ENCODE results near the gene SAMD5. TPM values are rescaled to one million over a fixed set of nuclear protein-coding genes. Genes with fewer than 3 reads are reported as not detected.

The SAMD5 gene
- total RNA-seq, 1 donor, result 1.1 TPM

DNA sequence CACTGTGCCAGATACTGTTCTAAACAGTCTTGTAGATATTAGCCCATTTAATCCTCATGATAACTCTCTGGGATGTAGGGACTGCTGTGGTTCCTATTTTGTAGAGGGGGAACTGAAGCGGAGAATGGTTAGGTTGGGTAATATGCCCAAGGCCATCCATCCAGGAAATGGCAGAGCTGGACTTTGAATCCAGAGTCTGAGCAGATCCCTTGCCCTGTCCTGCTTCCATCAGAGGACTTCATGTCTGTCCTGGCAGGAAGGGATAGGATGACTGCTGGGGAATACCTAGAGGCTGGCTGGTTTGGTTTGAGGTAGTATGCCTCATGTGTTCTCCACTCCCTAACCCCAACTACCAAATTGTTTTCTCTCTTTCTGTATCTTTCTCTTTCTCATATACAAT lies 44.6 kb downstream of the SAMD5 start:
- TF ChIP-seq, protein P1, sequence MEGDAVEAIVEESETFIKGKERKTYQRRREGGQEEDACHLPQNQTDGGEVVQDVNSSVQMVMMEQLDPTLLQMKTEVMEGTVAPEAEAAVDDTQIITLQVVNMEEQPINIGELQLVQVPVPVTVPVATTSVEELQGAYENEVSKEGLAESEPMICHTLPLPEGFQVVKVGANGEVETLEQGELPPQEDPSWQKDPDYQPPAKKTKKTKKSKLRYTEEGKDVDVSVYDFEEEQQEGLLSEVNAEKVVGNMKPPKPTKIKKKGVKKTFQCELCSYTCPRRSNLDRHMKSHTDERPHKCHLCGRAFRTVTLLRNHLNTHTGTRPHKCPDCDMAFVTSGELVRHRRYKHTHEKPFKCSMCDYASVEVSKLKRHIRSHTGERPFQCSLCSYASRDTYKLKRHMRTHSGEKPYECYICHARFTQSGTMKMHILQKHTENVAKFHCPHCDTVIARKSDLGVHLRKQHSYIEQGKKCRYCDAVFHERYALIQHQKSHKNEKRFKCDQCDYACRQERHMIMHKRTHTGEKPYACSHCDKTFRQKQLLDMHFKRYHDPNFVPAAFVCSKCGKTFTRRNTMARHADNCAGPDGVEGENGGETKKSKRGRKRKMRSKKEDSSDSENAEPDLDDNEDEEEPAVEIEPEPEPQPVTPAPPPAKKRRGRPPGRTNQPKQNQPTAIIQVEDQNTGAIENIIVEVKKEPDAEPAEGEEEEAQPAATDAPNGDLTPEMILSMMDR (IDR thresholded peaks at IDR 0.05; ENCODE audit: extremely low read depth, low read depth, low read length), result no peak
- Histone ChIP-seq H2AFZ (ENCODE audit: low read length) (no peak overlapping the region), H3K4me2 (ENCODE audit: insufficient read depth, low read length) (no peak overlapping the region)

DNA sequence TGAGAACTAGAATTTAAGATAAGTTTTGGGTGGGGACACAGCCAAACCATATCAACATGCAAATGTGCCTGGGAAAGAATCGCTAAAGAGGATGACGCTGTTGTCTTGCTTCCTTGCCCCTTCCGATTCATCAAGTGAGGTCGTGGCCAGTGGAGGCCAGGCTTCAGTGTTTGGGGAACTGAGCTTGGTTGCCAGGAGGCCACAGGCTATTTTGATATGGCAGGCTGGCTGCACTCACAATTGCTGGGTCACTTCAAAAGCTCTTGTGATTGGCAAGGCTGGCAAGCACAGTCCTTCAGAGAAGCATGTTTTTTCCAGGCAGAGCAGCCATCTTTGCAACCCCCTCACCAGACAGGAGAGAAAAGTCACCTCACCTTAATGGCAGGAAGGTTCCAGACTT lies 45.8 kb downstream of the SAMD5 start:
- Histone ChIP-seq H3K36me3 (ENCODE audit: insufficient read depth, low read length) (no peaks in the 10 kb centered on the region), H3K4me1 (ENCODE audit: insufficient read depth, low read length) (no peaks in the 10 kb centered on the region), H3K4me2 (ENCODE audit: insufficient read depth, low read length) (no peak overlapping the region), H3K4me3 (ENCODE audit: insufficient read depth, low read length) (no peak overlapping the region), H3K9me3 (ENCODE audit: low read depth, low read length) (no peaks in the 10 kb centered on the region), H3K27me3 (ENCODE audit: insufficient read depth, low read length) (no peaks in the 10 kb centered on the region), H2AFZ (ENCODE audit: low read length) (no peak overlapping the region), H3K27ac (ENCODE audit: low read depth, low read length) (no peak overlapping the region), H3K79me2 (ENCODE audit: insufficient read depth, low read length) (no peaks in the 10 kb centered on the region), H4K20me1 (ENCODE audit: insufficient read depth, low read length) (no peaks in the 10 kb centered on the region)
- TF ChIP-seq, protein P1 (IDR thresholded peaks at IDR 0.05; ENCODE audit: extremely low read depth, low read depth, low read length), result no peak
- no peak for DNase-seq (ENCODE audit: insufficient read length, low spot score, missing footprints)

More for the DNA sequence above, 44.6 kb downstream of the SAMD5 start:
- Histone ChIP-seq H3K4me1 (ENCODE audit: insufficient read depth, low read length) (no peaks in the 10 kb centered on the region), H4K20me1 (ENCODE audit: insufficient read depth, low read length) (no peaks in the 10 kb centered on the region), H3K9me3 (ENCODE audit: low read depth, low read length) (no peaks in the 10 kb centered on the region), H3K79me2 (ENCODE audit: insufficient read depth, low read length) (no peaks in the 10 kb centered on the region), H3K4me3 (ENCODE audit: insufficient read depth, low read length) (no peak overlapping the region), H3K27me3 (ENCODE audit: insufficient read depth, low read length) (no peaks in the 10 kb centered on the region), H3K27ac (ENCODE audit: low read depth, low read length) (no peak overlapping the region), H3K36me3 (ENCODE audit: insufficient read depth, low read length) (no peaks in the 10 kb centered on the region)
- no peak for DNase-seq (ENCODE audit: insufficient read length, low spot score, missing footprints)

DNA sequence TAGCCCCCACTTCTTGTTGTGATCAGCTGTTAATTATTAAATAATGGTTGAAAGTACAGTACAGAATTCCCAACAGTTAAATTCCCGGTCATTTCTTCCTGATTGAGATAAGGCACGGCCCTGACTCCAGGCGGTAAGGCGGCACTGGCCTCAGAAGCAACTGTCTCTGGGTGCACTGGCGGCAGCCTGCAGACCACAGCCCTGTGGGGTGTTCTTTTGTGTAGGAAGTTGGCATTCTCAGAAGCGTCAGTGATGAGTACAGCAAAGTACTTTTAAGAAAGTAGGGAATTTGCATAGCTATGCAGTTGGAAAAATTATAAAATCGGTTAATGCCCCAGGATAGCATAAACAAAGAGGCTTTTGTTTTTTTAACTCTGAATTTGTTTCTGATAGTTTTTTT lies 50.5 kb downstream of the SAMD5 start:
- Histone ChIP-seq H3K4me2 (ENCODE audit: insufficient read depth, low read length) (no peak overlapping the region), H3K27me3 (ENCODE audit: insufficient read depth, low read length) (no peaks in the 10 kb centered on the region), H3K79me2 (ENCODE audit: insufficient read depth, low read length) (no peaks in the 10 kb centered on the region), H3K4me1 (ENCODE audit: insufficient read depth, low read length) (no peaks in the 10 kb centered on the region), H3K9me3 (ENCODE audit: low read depth, low read length) (no peaks in the 10 kb centered on the region), H3K4me3 (ENCODE audit: insufficient read depth, low read length) (no peak overlapping the region), H2AFZ (ENCODE audit: low read length) (no peak overlapping the region), H4K20me1 (ENCODE audit: insufficient read depth, low read length) (no peaks in the 10 kb centered on the region), H3K36me3 (ENCODE audit: insufficient read depth, low read length) (no peaks in the 10 kb centered on the region), H3K27ac (ENCODE audit: low read depth, low read length) (no peak overlapping the region)
- TF ChIP-seq, protein P1 (IDR thresholded peaks at IDR 0.05; ENCODE audit: extremely low read depth, low read depth, low read length), result no peak
- DNase-seq (ENCODE audit: insufficient read length, low spot score, missing footprints), result no peak

DNA sequence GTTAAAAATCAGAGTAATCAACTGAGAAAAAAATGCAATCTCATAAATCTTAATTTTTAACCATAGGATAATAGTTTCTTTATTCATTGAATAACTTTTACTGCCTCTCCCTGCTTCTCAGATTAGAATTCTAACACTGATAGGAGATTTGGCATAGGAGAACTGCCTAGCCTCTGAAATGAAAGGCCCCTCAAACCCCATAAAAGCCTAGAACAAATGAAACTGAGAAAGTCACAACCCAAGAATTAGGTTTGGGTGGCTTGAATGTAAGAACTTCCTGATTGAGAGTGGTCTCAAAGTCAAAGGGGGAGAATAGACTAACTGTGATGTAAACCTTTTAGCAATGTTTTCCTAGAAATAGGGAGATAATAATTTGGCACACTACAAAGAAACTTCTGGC lies 52.2 kb downstream of the SAMD5 start:
- H3K36me3 ChIP-seq (ENCODE audit: insufficient read depth, low read length), result no peaks in the 10 kb centered on the region
- H3K9me3 ChIP-seq (ENCODE audit: low read depth, low read length), result no peaks in the 10 kb centered on the region
- no peak overlapping the region for H2AFZ ChIP-seq (ENCODE audit: low read length)
- H3K27ac ChIP-seq (ENCODE audit: low read depth, low read length), result no peak overlapping the region
- H3K4me3 ChIP-seq (ENCODE audit: insufficient read depth, low read length), result no peak overlapping the region
- H4K20me1 ChIP-seq (ENCODE audit: insufficient read depth, low read length), result no peaks in the 10 kb centered on the region
- no peaks in the 10 kb centered on the region for H3K79me2 ChIP-seq (ENCODE audit: insufficient read depth, low read length)
- H3K4me2 ChIP-seq (ENCODE audit: insufficient read depth, low read length), result no peak overlapping the region
- TF ChIP-seq, protein P1 (IDR thresholded peaks at IDR 0.05; ENCODE audit: extremely low read depth, low read depth, low read length), result no peak
- no peaks in the 10 kb centered on the region for H3K27me3 ChIP-seq (ENCODE audit: insufficient read depth, low read length)
- no peak for DNase-seq (ENCODE audit: insufficient read length, low spot score, missing footprints)
- no peaks in the 10 kb centered on the region for H3K4me1 ChIP-seq (ENCODE audit: insufficient read depth, low read length)
